Colonic mucosa (tissue), 4 donors: ENCODE data around the gene UEVLD. TPM values are rescaled to one million over a fixed set of nuclear protein-coding genes. Genes with fewer than 3 reads are reported as not detected.

Experiments
- DNase-seq: peaks from one replicate; pipeline ENCODE4 v3.0.0-alpha.2; 2020
- H3K27ac ChIP-seq: fragments of 200-600 bp; one replicate; pipeline ENCODE4 v1.8.0; 2021
- H3K27me3 ChIP-seq: fragments of 200-600 bp; one replicate; pipeline ENCODE4 v1.8.0; 2021
- H3K36me3 ChIP-seq: fragments of 200-600 bp; one replicate; pipeline ENCODE4 v1.8.0; 2021
- H3K4me1 ChIP-seq: fragments of 200-600 bp; one replicate; pipeline ENCODE4 v1.8.0; 2021; ENCODE audit warnings: mild to moderate bottlenecking
- H3K4me3 ChIP-seq: fragments of 200-600 bp; one replicate; pipeline ENCODE4 v1.8.0; 2021
- H3K9ac ChIP-seq, 2 donors: one replicate each; pipeline ENCODE4 v1.7.0; 2013; ENCODE audit warnings: control low read depth in 2 of 2, low read depth in 2 of 2, low read length in 2 of 2
- H3K9me3 ChIP-seq: fragments of 200-600 bp; one replicate; pipeline ENCODE4 v1.8.0; 2021
- CTCF ChIP-seq: fragments of 200-600 bp; IDR thresholded peaks from one replicate; pipeline ENCODE4 v1.8.0; 2022; ENCODE audit warnings: antibody characterized with exemption, mild to moderate bottlenecking
- intact Hi-C: fragments of 100-400 bp; cut with DNase I; formaldehyde crosslinking; loops from one replicate; pipeline ENCODE4 v1.14.1; 2022
- total RNA-seq, 2 donors: library from RNA; stranded (reverse); fragmentation: NEBNext Ultra II Directional in 1 of 2; extraction: Animal tissue kit (Norgen Biotek cat#: 25700) in 1 of 2; gene quantifications; one replicate each; pipeline ENCODE4 v1.2.1, GENCODE V29; 2021
- donor health status: healthy.
- donor health status: DM: no; HTN: no; CAD: no.
- donor health status: DM: no; HTN: no; CAD: no.

The UEVLD gene
- total RNA-seq, 2 donors from 2014 or later: 29.2 to 46.6 TPM

- Histone ChIP-seq H3K4me1 (no peaks in the 10 kb centered on the region), H3K9ac (no peak overlapping the region), H3K36me3 (no peaks in the 10 kb centered on the region), H3K4me3 (no peak overlapping the region), H3K9me3 (no peaks in the 10 kb centered on the region), H3K27ac (no peak overlapping the region), H3K27me3 (no peaks in the 10 kb centered on the region)
- TF ChIP-seq CTCF: no peak
- no peak for DNase-seq
- intact Hi-C loops: loop anchor here (10.0 kb wide), 1 partner anchor 168 kb away; the partner anchor contains the start of genes GTF2H1 and HPS5
Observed at GRCh38 chr11:18492888-18493287, 95.6 kb downstream of the UEVLD start.

- Histone ChIP-seq H3K27ac (no peak overlapping the region), H3K4me1 (no peaks in the 10 kb centered on the region), H3K4me3 (no peak overlapping the region), H3K9ac (no peak overlapping the region), H3K36me3 (no peaks in the 10 kb centered on the region), H3K9me3 (no peaks in the 10 kb centered on the region), H3K27me3 (no peaks in the 10 kb centered on the region)
- intact Hi-C loops: loop anchor here (10.0 kb wide), 1 partner anchor 167 kb away; the partner anchor contains the start of genes GTF2H1 and HPS5
- TF ChIP-seq CTCF: no peak
- no peak for DNase-seq
Observed at GRCh38 chr11:18491924-18492323, 96.6 kb downstream of the UEVLD start.

DNA sequence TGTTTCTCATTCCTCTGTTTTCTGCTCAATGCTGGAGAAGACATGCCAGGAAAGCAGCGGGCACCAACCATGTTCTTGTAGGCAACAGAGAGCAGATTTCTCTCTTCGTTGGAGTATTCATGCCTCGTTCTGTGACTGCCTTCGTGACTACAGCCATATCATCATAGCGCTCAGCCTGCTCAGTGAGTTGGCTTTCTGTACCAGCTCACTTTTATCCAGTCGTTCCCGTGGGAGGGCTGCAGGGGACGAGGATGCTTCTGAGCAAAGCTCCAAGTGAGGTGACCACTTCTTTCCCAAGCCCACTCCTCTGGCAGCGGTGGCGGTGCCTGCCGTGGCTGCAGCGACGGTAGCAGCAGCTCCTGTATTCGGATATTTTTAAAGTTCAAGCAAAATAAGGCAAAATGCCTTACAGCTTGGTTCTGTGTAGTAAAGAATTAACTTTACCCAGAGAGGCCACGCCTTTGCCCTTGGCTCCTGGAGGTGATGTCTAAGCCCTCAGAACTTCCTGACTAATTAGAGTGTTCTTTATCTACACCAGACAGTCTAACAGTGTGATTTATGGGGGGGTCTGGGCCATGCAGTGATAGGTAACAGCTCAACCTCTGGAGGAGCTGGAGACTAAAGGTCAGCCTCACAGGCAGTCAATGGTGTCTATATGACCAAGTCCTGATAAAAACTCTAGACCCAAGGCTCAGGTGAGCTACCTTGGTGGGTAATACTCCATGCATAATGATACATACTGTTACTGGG is 97.6 kb downstream of the UEVLD start:
- Histone ChIP-seq H3K4me3 (no peak overlapping the region), H3K9ac (no peak overlapping the region), H3K36me3 (no peaks in the 10 kb centered on the region), H3K27me3 (no peaks in the 10 kb centered on the region), H3K9me3 (no peaks in the 10 kb centered on the region), H3K27ac (no peak overlapping the region), H3K4me1 (no peaks in the 10 kb centered on the region)
- intact Hi-C loops: loop anchor here (10.0 kb wide), 1 partner anchor 166 kb away; the partner anchor contains the start of genes GTF2H1 and HPS5
- no peak for TF ChIP-seq CTCF
- DNase-seq: peak; percentile 21

- Histone ChIP-seq H3K9ac (no peak overlapping the region), H3K9me3 (no peaks in the 10 kb centered on the region), H3K4me3 (no peak overlapping the region), H3K4me1 (no peaks in the 10 kb centered on the region), H3K36me3 (no peaks in the 10 kb centered on the region), H3K27me3 (no peaks in the 10 kb centered on the region), H3K27ac (no peak overlapping the region)
- intact Hi-C loops: loop anchor here (10.0 kb wide), 1 partner anchor 166 kb away; the partner anchor contains the start of genes GTF2H1 and HPS5
- DNase-seq: no peak
- no peak for TF ChIP-seq CTCF
Observed at GRCh38 chr11:18490319-18490718, 98.2 kb downstream of the UEVLD start.

GRCh38 chr11:18485913-18486528 is 102.5 kb downstream of the UEVLD start:
- no peak overlapping the region for H3K4me3 ChIP-seq
- intact Hi-C loops: no loop called here
- H3K27me3 ChIP-seq: no peaks in the 10 kb centered on the region
- H3K9ac ChIP-seq: no peak overlapping the region
- no peak for TF ChIP-seq CTCF
- peaks cover 14% of the 10 kb centered on the region for H3K36me3 ChIP-seq
- H3K27ac ChIP-seq: no peak overlapping the region
- H3K4me1 ChIP-seq: no peaks in the 10 kb centered on the region
- DNase-seq: no peak
- H3K9me3 ChIP-seq: no peaks in the 10 kb centered on the region

Other genes with a start within 250 kb of the UEVLD start
- 1,000 to 10,000 TPM in 1 of 2 donors, 100 to 1,000 TPM in 1; 555 to 1,280 TPM for gene LDHA, start 194.2 kb downstream of the UEVLD start, total RNA-seq
- gene LDHC, start 176.4 kb downstream of the UEVLD start, total RNA-seq: 1 to 10 TPM; 1.9 to 2.0 TPM
- not detected for gene LDHAL6A, start 132.9 kb downstream of the UEVLD start, total RNA-seq
- 10 to 100 TPM; 54.0 to 64.9 TPM for gene TSG101, start 61.8 kb downstream of the UEVLD start, total RNA-seq
- 1 to 10 TPM; 1.8 to 2.5 TPM for gene MISFA, start 11.1 kb upstream of the UEVLD start, total RNA-seq
- 10 to 100 TPM; 21.9 to 22.6 TPM for gene SPTY2D1, start 45.6 kb upstream of the UEVLD start, total RNA-seq
- 1 to 10 TPM in 1 of 2 donors, under 1 TPM in 1; 0.89 to 1.4 TPM for gene TMEM86A, start 110.0 kb upstream of the UEVLD start, total RNA-seq
- 1 to 10 TPM in 1 of 2 donors, under 1 TPM in 1; 0.42 to 1.3 TPM for gene IGSF22, start 137.5 kb upstream of the UEVLD start, total RNA-seq
- under 1 TPM in 1 of 2 donors, not detected in 1; 0.19 TPM for gene PTPN5, start 203.1 kb upstream of the UEVLD start, total RNA-seq